ENCODE data around the gene KAT5.

GRCh38 chr11:65712633-65713076, 603 bp downstream of the KAT5 start:
- TF ChIP-seq EZH2 (IDR thresholded peaks at IDR 0.05; ENCODE audit: insufficient read depth, low read length) = no peak
- TF ChIP-seq, protein P1, sequence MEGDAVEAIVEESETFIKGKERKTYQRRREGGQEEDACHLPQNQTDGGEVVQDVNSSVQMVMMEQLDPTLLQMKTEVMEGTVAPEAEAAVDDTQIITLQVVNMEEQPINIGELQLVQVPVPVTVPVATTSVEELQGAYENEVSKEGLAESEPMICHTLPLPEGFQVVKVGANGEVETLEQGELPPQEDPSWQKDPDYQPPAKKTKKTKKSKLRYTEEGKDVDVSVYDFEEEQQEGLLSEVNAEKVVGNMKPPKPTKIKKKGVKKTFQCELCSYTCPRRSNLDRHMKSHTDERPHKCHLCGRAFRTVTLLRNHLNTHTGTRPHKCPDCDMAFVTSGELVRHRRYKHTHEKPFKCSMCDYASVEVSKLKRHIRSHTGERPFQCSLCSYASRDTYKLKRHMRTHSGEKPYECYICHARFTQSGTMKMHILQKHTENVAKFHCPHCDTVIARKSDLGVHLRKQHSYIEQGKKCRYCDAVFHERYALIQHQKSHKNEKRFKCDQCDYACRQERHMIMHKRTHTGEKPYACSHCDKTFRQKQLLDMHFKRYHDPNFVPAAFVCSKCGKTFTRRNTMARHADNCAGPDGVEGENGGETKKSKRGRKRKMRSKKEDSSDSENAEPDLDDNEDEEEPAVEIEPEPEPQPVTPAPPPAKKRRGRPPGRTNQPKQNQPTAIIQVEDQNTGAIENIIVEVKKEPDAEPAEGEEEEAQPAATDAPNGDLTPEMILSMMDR (IDR thresholded peaks at IDR 0.05; ENCODE audit: insufficient read depth, low read depth, low read length) = no peak

Measured in astrocyte (in vitro differentiated cells and primary cell).